ENCODE data around the gene TCEAL3.
"Not testable (repeated sequence)": the region's sequence is repeated elsewhere in the genome, so short reads cannot be mapped to it uniquely, and the experiment has no call there.

TCEAL3 gene, protein sequence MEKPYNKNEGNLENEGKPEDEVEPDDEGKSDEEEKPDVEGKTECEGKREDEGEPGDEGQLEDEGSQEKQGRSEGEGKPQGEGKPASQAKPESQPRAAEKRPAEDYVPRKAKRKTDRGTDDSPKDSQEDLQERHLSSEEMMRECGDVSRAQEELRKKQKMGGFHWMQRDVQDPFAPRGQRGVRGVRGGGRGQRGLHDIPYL

GRCh38 chrX:103607364-103608305 lies at the start of gene TCEAL3:
TCEAL3 (plus strand) TSS chrX:103607963; CDS start chrX:103609065, 1,102 bp downstream.
- FAIRE-seq, result no peak

DNA sequence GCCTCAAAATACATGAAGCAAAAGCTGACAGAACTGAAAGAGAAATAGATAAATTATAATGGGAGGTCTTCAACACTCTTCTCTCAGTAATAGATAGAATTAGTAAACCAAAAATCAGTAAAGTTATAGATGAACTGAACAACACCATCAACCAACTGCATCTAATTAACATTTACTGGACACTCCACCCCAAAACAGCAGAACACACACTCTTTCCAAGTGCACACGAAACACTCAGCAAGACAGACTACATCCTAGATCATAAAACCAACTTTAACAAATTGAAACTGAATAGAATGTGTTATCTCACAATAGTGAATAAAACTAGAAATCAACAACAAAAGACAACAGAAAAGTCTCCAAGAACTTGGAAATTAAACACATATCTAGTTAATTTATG lies 47.5 kb upstream of the TCEAL3 start:
- no peak for FAIRE-seq

DNA sequence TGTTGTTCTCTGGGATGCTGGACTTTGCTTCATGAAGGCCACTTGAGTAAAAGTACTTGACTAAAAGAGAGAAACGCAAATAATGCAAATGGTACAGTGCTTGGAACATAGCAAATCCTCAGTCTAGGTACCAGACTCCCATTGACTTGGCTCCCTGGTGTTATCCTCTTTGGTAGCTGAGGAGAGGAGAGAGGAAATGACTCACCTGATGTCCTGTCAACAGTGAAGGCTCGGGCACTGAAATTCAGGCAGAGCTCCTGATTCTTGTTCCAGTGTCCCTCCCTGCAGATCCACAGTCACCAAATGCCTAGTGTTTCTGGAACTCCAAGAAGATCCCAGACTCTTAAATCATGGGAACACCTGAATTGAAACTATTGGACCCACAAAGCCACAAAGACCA lies 45.0 kb upstream of the TCEAL3 start:
- FAIRE-seq, result no peak

GRCh38 chrX:103565197-103565596 lies 42.6 kb upstream of the TCEAL3 start:
- FAIRE-seq, result no peak

GRCh38 chrX:103565752-103566151 lies 42.0 kb upstream of the TCEAL3 start:
- FAIRE-seq, result no peak

DNA sequence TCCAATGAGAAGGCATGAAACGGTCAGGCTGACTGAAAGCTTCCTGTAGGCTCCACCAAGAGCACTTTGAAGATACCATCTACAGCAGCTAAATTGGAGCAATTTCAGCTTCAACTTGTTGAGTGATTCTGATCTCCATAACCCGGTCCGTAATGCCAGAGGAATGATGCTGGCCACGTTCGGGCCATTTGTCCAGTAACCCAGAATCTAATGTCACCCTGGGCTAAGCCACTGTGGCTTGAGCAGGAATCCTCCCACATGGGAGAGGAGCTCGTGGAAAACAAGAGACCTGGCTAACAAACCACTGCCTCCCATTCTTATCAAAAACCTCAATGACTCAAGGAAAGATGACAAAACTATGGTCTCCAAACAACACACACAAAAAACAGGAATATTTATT lies 36.6 kb upstream of the TCEAL3 start:
- no peak for FAIRE-seq

DNA sequence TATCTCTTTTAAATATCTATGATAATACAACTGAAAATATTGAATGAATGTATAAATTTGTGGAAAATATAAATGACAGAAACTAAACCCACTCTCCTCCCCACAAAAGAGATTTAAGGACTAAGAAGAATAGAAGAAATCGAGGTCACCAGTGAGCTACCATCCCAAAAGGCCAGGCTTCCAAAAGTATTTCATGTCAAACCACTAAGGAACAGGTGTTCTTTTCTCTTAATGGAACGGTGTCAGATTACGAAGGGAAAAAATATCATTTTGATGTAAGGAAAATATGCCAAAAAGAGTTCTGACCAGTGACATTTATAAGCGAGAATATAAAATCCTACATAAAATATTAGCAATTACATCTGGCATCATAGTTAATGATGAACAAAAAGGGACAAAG lies 36.0 kb upstream of the TCEAL3 start:
- FAIRE-seq, result no peak

DNA sequence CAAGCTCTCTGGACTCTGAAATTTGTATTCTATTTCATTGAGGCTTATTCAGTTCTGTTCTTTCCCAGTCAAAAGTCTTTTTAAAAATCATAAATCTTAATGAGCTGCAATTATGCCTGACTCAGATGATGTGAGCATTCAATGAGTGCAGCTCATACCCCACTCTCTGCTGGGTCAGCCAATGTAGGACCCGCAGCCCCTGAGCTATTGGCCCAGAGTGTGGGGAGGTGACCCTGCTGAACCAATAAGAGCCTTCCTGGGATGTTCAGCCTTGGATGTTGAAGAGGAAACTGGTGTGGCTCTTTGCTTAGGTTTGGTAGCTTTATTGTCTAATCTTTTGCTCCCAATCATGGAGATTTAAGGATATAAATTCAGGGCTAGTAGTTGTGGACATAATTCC lies 34.6 kb upstream of the TCEAL3 start:
- FAIRE-seq, result no peak

- no peak for FAIRE-seq
Measured at GRCh38 chrX:103584596-103584995, 23.2 kb upstream of the TCEAL3 start.

DNA sequence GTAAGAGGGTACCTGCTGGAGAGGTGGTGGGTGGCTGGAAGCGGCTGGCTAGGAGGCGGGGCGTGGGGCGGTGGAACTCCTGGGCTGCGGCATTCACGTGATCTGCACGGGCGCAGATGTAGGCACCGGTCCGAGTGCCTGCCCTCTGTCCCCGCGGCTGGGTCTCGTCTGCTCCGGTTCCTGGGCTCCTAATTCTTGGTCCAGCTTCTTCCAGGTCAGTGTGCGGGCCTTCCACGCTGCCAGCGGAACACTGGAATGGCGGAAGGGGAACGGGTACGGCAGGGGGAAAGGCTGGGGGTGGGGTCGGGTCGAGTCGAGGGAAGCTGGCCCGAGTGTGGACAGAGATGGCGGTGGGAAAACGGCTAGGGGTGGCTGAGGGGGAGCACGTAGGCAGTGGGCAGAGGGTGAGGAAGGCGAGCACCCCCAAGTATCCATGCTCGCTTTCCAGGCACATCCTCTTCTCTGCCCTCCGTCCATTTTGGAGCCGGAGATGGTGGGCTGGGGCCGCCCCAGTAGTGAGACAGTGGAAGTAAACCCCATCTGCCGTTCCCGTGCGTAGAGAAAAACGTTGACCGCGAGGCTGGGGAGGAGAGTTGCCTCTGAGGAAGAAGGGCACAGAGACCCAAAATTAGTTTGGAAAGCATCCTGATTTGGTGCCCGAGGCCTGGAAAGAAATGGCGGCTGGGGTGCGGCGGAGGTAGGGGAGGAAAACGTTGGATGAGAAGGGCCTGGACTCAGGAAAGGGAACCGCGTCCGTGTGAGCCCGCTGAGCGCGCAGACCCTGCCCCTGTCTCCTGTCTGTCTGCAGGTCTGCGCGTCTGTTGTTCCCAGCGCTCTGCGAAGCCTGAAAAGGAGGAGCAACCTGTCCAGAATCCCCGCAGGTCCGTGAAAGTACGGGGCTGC lies 22.1 kb upstream of the TCEAL3 start, which contains the start of gene TCEAL4:
Gene TCEAL4, plus strand, starts transcription at position 105 of the 903 bp plus-strand sequence. CDS start 1,161 bp downstream, outside the sequence.
- FAIRE-seq, result no peak

DNA sequence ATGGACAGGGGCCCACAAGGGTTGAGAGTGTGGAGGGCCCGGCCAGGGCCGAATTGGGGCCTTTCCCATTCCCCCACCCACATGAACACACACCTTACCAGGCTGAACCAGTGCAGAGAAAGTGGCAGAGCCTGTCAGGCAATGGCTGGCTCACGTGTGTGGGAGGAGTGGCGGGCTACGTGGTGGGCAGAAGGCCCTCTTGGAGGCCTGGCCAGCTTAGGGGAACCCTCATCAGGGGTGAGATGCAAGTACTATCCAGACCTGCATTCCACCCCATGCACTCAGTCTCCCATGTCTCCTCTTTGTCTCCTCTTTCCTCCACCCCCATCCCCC lies 21.5 kb upstream of the TCEAL3 start:
- FAIRE-seq, result no peak

DNA sequence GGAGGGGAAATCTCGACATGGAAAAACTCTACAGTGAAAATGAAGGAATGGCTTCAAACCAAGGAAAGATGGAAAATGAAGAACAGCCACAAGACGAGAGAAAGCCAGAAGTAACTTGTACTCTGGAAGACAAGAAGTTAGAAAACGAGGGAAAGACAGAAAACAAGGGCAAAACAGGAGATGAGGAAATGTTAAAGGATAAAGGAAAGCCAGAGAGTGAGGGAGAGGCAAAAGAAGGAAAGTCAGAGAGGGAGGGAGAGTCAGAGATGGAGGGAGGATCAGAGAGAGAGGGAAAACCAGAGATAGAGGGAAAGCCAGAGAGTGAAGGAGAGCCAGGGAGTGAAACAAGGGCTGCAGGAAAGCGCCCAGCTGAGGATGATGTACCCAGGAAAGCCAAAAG lies 21.1 kb upstream of the TCEAL3 start:
- no peak for FAIRE-seq

DNA sequence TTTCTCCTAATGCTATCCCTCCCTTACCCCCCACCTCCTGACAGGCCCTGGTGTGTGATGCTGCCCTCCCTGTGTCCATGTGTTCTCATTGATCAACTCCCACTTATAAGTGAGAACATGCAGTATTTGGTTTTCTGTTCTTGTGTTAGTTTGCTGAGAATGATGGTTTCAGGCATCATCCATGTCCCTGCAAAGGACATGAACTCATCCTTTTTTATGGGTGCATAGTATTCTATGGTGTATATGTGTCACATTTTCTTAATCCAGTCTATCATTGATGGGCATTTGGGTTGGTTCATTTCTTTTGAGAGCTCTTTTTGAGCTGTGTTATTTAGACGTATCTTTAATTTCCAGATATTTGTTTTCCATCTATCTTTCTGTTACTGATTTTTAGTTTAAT lies 15.5 kb upstream of the TCEAL3 start:
- FAIRE-seq, result not testable (repeated sequence)

DNA sequence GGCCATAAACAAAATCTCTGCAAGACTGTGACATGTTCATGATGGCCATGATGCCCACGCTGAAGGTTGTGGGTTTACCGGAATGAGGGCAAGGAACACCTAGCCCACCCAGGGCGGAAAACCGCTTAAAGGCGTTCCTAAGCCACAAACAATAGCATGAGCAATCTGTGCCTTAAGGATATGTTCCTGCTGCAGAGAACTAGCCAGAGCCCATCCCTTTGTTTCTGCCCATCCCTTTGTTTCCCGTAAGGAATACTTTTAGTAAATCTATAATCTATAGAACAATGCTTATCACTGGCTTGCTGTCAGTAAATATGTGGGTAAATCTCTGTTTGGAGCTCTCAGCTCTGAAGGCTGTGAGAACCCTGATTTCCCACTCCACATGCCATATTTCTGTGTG lies 12.6 kb upstream of the TCEAL3 start:
- FAIRE-seq, result not testable (repeated sequence)

DNA sequence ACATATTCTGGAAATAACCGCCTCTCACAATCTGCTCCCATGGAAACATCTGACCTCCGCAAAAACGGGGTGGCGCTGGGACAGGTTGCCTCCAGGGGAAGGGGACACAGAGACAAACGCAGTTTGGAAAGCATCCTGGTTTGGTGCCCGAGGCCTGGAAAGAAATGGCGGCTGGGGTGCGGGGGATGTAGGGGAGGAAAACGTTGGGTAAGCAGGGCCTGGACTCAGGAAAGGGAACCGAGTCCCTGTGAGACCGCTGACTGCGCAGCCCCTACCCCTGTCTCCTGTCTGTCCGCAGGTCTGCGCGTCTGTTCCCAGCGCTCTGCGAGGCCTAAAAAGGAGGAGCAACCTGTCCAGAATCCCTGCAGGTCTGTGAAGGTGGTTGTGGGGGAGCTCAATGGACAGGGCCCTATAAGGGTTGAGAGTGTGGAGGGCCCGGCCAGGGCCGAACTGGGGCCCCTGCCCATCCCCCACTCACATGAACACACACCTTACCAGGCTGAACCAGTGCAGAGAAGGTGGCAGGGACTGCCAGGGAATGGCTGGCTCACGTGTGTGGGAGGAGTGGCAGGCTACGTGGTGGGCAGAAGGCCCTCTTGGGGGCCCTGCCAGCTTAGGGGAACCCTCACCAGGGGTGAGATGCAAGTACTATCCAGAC lies 672 bp downstream of the TCEAL3 start:
- no peak for FAIRE-seq

DNA sequence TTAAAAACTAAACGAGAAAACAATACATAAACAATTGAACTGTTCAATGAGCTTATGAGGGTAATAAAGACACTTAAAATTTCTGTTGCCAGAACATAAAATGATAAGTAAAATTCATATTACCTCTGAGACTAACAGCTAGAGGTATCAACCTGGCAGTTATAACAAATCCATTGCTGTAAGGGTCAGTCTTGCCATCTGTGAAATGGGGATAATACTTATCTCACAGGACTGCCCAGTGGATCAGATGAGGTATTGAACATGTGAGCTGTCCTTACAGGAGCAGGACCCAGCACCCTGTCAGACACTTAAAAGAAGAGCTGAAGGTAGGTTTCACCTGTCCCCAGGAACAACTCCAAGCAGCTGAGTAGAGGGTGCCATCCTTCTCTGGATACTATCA lies 2.5 kb downstream of the TCEAL3 start:
- FAIRE-seq, result no peak

DNA sequence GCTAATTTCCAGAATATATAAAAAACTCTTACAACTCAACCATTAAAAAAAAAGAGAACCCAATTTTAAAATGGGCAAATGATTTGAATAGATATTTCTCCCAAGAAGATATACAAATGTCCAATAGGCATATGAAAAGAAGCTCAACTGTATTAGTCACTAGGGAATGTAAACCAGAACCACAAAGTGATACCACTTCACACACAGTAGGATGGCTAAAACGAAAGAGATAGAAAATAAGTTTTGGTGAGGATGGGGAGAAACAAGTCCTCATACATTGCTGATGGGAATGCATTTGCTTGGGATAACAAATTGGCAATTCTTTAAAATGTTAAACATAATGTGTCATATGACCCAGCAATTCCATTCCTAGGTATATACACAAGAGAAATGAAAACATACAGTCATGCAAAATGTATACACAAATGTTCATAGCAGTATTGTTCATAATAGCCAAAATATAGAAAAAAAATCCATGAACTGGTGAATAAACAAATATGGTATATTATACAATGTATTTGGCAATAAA lies 5.7 kb downstream of the TCEAL3 start:
- no peak for FAIRE-seq

DNA sequence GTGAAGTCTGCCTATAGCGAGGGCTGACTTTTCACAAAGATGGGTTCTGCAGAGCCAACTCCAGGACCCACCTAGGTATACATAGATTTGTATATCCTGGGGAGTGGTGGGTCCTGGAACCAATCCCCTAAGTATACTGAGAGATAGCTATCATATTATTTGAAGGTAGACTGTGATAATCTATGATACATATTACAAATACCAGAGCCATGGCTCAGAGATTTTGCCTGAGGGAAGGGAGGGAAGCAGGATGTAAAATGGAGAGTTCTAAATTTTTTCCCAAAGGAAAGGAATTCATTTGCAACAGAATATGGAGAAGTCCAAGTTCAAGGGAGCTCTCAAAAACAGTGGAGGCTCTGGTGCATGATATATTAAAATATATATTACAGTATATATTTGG lies 7.2 kb downstream of the TCEAL3 start:
- FAIRE-seq, result no peak

DNA sequence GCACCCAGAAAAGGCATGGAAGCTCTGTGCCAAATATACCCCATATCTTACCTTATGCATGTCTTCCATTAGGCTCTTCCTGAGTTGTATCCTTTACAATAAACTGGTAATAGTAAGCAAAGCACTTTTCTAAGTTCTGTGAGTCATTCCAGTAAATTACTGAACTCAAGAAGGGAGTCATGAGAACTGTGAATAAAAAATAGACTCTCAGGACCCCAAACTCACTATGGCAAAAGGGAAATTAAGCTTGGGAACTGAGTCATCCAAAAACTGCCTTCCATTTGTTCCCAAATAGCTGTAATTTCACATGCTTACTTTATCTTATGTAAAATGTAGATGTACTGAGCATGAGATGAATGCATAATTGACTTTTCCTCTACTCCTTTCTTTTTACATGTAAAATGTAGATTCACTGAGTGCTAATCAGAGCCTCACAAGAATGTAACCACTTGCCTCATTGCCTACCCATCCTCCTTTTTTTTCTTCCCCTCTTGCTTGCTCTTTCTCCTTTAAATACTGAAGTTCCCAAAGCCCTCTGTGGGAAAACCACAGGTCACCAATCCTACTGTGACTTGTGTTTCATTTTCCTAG lies 8.1 kb downstream of the TCEAL3 start:
- no peak for FAIRE-seq

DNA sequence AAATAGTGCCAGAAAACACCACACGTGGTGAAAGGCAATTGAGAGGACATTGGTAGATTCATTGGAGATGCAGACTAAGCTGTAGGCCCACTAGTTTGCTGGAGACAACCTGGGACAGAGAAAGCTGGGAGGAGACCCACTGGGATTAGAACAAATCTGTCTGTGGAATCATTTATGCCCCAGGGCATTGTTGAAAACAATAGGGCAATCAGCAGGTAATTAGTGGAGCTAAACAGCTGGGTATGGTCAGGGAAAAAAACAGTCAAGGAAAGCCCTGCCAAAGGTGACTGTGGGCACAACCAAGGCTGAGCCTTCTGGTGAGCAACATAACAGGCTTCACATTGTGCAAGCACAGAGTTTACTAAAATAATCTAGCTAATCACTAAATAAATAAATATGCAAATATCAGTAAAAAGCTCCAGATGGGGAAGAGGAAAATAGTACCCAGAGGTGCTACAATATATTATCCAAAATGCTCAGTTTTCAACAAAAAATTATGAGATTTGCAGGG lies 9.0 kb downstream of the TCEAL3 start:
- no peak for FAIRE-seq

DNA sequence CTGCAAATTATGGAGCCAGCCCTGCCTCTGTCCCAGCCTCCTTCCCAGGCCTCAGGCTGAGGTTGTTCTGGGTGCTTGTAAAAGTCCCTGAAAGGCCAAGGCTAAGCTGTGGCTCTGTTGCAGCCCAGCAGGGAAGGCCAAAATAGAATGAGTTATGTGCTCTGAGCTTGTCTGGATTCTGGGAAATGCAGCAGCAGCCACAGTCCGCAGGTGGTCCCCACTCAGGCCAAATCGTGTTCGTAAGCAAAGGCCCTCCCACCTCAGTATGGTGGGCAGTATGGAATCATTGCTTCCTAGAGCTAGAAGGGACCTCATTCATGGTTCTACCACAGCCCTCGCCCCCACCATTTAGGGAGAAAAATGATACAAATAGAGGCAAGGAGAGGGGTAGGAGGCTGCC lies 16.3 kb downstream of the TCEAL3 start:
- no peak for FAIRE-seq

- no peak for FAIRE-seq
Measured at GRCh38 chrX:103626855-103627254, 19.1 kb downstream of the TCEAL3 start.
